Measurements from ENCODE around the gene TKTL2.

DNA sequence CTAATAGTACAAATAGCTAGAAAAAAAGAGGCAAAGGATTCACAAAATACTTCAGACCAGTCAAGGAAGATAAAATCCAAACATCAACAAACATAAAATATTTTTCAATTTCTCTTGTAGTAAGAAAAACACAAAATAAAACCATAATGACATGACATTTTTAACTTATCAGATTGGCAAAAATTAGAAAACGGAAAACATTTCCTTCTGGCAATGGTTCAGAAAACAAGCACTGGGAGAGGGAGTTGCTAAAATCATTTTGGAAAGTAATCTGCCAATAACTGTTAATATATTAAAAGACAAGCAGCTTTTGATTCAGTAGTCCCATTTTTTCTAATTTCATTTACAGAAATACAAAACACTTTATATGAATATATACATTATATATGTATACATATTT, 26.1 kb downstream of the TKTL2 start:
- TF ChIP-seq CTCF (IDR thresholded peaks at IDR 0.05): no peak
- no peak for TF ChIP-seq POLR2A (IDR thresholded peaks at IDR 0.05)

Data from testis (tissue), 2 donors.